Effector CD4-positive, alpha-beta T cell (primary cell): ENCODE measurements around the gene CARNS1.
"Not testable (repeated sequence)": the region's sequence is repeated elsewhere in the genome, so short reads cannot be mapped to it uniquely, and the experiment has no call there.

Experiments
- DNase-seq: peaks from one replicate; pipeline ENCODE4 v3.0.0-alpha.2; 2020

CARNS1 gene

GRCh38 chr11:67410984-67411784 lies 4.3 kb upstream of the CARNS1 start:
- no peak for DNase-seq

- no peak for DNase-seq
These were observed 3.7 kb upstream of the CARNS1 start for GRCh38 chr11:67411785-67412152.

GRCh38 chr11:67412495-67413179 lies 2.8 kb upstream of the CARNS1 start:
- DNase-seq, result no peak

- no peak for DNase-seq
These were observed 2.1 kb upstream of the CARNS1 start for GRCh38 chr11:67413266-67413849.

GRCh38 chr11:67416416-67417335 lies 1.2 kb downstream of the CARNS1 start:
- DNase-seq, result peak; percentile 79

- DNase-seq, result no peak
These were observed 1.9 kb downstream of the CARNS1 start for GRCh38 chr11:67417425-67417824.

GRCh38 chr11:67418476-67419281 lies 3.2 kb downstream of the CARNS1 start:
- no peak for DNase-seq

- DNase-seq, result no peak
These were observed 4.0 kb downstream of the CARNS1 start for GRCh38 chr11:67419325-67420049.

GRCh38 chr11:67420147-67420645 lies 4.7 kb downstream of the CARNS1 start:
- no peak for DNase-seq

GRCh38 chr11:67420646-67421429 lies 5.4 kb downstream of the CARNS1 start:
- DNase-seq, result peak; percentile 98

- no peak for DNase-seq
These were observed 6.1 kb downstream of the CARNS1 start for GRCh38 chr11:67421430-67422031.

GRCh38 chr11:67422891-67423290 lies 7.4 kb downstream of the CARNS1 start:
- DNase-seq, result no peak

- no peak for DNase-seq
These were observed 8.0 kb downstream of the CARNS1 start for GRCh38 chr11:67423466-67423865.

GRCh38 chr11:67423891-67424613 lies 8.6 kb downstream of the CARNS1 start:
- DNase-seq, result no peak

GRCh38 chr11:67427364-67427859 lies 11.9 kb downstream of the CARNS1 start:
- not testable (repeated sequence) for DNase-seq

GRCh38 chr11:67428052-67429001 lies 12.8 kb downstream of the CARNS1 start, which contains the start of gene RPS6KB2:
Gene RPS6KB2 (plus strand): TSS chr11:67428494. CDS start chr11:67428546, 52 bp downstream.
- peak; percentile 100 for DNase-seq

GRCh38 chr11:67429038-67429668 lies 13.7 kb downstream of the CARNS1 start:
- DNase-seq, result no peak
